Measurements from ENCODE around the gene SELENOI.
A peak's percentile ranks its signal among the peaks of the same experiment; 100 is the strongest.

Gene SELENOI

DNA sequence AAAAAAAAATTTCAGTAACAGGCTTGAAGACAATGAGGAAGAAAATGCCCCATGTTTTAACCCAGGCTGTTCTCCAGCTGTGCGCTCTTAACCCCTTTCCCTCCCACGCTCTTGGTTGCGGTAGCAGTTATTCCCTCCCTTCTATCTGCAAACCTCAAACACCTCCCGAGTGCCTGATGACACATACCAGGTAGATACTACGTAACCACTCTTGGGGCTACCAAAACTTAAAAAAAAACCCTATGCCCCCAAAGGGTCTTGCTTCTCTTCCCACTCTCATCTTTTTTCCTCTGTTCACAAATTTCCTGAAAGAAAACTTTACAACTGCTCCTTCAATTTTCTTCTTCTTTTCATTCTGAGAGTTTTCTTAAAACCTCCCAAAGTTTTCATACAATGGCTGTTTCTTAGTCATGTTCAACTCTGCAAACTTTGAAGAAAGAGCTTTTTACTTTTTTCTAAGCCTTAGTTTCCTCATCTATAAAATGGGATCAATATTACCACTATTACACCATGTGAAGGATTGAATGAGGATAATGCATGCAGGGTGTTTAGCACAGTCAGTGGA is 50.9 kb downstream of the SELENOI start:
- intact Hi-C loops (cut with DNase I): no loop called here
- no peak for DNase-seq

GRCh38 chr2:26399771-26400376 is 53.9 kb downstream of the SELENOI start:
- intact Hi-C loops (cut with DNase I): no loop called here
- DNase-seq: no peak

DNA sequence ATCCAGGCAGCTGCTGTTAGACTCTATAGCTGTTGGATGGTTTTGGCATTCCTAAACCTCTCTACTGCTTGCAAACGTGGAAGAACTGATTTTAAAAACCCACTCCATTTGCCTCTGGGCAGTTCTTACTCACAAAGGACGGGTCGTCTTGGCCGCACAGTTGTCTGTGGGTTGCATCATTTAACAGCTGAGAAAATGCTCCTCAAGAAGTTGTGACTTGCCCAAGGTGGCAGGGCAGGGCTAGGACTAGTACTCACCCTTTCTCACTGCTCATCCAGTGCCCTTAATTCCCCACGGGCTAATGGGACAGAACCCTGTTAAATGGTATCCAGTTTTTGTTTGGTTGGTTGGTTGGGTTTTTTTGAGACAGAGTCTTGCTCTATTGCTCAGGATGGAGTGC is 54.8 kb downstream of the SELENOI start:
- no peak for DNase-seq
- intact Hi-C loops (cut with DNase I): no loop called here

DNA sequence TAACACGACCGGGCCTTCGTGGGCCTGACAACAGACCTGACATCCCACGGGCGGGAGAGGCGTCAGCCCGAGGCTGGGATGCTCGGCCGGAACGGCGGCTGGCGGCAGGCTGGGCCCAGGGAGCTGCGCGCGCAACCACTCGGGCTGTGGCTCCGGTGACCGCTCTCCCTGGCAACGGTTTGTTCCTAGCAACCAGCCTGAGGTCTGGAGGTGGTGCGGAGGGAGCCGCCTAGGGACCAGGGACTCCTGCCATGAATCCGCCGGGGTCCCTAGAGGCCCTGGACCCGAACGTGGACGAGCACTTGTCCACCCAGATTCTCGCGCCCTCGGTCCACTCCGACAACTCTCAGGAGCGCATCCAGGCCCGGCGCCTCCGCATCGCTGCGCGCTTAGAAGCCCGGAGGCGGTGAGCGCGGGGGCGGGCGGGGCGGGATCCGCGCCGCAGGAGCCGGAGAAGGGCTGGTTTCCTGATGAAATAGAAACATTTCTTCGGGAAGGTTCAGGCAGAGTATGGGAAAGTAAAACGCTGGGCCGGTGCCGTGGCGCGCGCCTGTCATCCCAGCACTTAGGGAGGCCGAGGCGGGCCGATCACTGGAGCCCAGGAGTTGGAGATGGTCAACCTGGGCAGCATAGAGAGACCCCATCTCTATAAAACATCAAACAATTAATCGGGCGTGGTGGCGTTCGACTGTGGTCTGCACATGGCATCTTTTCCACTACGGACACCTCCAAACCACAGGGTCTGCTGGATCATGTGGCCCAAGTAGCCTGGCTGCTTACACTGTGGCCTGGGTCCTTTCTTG is 56.0 kb downstream of the SELENOI start, which contains the start of gene DRC1:
DRC1 (plus strand) TSS at position 182 of the 803 bp plus-strand sequence; CDS start at position 252, 70 bp downstream.
- intact Hi-C loops (cut with DNase I): no loop called here

GRCh38 chr2:26407526-26407925 is 61.6 kb downstream of the SELENOI start:
- no peak for DNase-seq
- intact Hi-C loops (cut with DNase I): no loop called here

More for the DNA sequence above, 56.0 kb downstream of the SELENOI start, which contains the start of gene DRC1:
- DNase-seq: peak in 41 of 42 donors; percentile 21 to 80 (median 61)

DNA sequence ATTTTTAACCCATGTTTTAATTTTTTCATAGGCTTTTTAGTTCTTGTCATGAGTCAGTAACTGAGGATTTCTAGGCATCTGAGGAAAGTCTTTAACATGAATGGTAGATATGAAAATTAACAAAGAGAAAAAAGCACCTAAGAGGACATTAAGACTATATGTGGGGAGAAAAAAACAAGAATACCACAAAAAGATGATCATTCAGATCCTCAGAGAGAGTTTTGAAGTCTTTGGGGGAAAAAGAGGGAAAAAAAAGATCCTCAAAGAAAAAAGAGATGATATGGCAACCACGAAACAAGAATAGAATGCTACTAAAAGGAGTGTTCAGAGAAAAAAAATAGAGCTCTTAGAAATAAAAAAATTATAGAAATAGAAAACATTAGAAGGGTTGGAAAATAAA is 63.8 kb downstream of the SELENOI start:
- intact Hi-C loops (cut with DNase I): no loop called here
- no peak for DNase-seq

DNA sequence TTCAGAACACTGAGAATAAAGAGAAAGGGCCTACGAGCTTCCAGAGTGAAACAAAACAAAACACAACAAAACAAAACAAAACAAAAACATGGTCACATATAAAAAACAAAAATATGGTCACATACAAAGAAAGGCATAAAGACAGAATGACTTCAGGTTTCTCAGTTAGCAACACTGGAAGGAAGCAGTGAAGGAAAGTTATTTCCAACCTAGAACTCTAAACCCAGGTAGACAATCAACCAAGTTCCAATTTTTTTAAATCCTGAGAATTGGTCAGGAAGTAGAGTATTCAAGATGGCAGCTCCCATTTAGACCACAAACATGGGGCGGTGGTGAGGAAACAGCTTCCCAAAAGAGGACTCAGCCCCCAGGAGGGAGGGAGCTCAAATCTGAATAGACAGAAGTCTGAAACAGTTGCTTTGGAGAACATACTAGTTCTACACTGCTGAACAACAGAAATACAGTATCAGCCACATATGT is 64.9 kb downstream of the SELENOI start:
- no peak for DNase-seq
- intact Hi-C loops (cut with DNase I): no loop called here

DNA sequence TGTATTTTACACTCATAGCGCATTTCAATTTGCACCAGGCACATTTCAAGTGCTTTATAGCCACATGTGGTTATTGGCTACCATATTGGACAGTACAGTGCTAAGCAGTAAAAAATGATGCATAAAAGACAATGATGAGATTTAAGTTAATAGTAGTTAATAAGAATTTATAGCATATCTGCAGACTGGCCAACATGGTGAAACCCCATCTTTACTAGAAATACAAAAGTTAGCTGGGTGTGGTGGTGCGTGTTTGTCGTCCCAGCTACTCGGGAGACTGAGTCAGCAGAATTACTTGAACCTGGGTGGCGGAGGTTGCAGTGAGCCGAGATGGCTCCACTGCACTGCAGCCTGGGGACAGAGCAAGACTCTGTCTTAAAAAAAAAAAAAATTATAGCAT is 65.5 kb downstream of the SELENOI start:
- intact Hi-C loops (cut with DNase I): no loop called here
- DNase-seq: no peak

GRCh38 chr2:26412091-26412673 is 66.2 kb downstream of the SELENOI start:
- intact Hi-C loops (cut with DNase I): no loop called here
- no peak for DNase-seq

DNA sequence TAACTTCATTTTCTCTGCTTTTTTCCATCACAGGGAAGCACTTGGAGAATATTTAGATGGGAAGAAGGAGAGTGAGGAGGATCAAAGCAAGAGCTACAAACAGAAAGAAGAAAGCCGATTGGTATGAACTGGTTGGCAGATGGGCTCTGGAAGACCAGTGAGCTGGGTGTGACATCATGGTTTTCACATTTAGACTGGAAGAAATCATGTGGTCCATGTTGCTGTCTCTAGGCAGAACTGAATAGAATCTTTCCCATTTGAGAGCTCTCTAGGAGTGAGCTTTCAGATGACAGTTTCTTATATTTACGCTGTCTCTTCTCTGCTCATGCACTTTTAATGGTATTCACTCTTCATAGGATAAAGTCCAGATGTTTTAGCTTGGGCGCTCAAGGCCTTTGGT is 68.4 kb downstream of the SELENOI start:
- intact Hi-C loops (cut with DNase I): no loop called here
- DNase-seq: no peak

GRCh38 chr2:26421961-26422360 is 76.0 kb downstream of the SELENOI start:
- intact Hi-C loops (cut with DNase I): no loop called here
- no peak for DNase-seq

- intact Hi-C loops (cut with DNase I): no loop called here
- no peak for DNase-seq
Measured at GRCh38 chr2:26422947-26423629, 77.1 kb downstream of the SELENOI start.

- intact Hi-C loops (cut with DNase I): no loop called here
- no peak for DNase-seq
Measured at GRCh38 chr2:26423750-26424149, 77.8 kb downstream of the SELENOI start.

- intact Hi-C loops (cut with DNase I): no loop called here
- no peak for DNase-seq
Measured at GRCh38 chr2:26424221-26424620, 78.3 kb downstream of the SELENOI start.

GRCh38 chr2:26428846-26429245 is 82.9 kb downstream of the SELENOI start:
- no peak for DNase-seq
- intact Hi-C loops (cut with DNase I): no loop called here

- intact Hi-C loops (cut with DNase I): no loop called here
- DNase-seq: peak in 4 of 42 donors; percentile 4 to 46 (median 24)
Measured at GRCh38 chr2:26429779-26430578, 84.0 kb downstream of the SELENOI start.

GRCh38 chr2:26430826-26431225 is 84.9 kb downstream of the SELENOI start:
- intact Hi-C loops (cut with DNase I): no loop called here
- DNase-seq: no peak

- intact Hi-C loops (cut with DNase I): no loop called here
- no peak for DNase-seq
Measured at GRCh38 chr2:26432363-26432762, 86.4 kb downstream of the SELENOI start.
